ENCODE data around the gene SEC61B. TPM values are rescaled to one million over a fixed set of nuclear protein-coding genes. Genes with fewer than 3 reads are reported as not detected.

SEC61B gene
- total and polyA plus RNA-seq, 2 donors (not counting 3 experiments of a cell fraction or from before 2014, with no cell fraction given) = 242 to 594 TPM

DNA sequence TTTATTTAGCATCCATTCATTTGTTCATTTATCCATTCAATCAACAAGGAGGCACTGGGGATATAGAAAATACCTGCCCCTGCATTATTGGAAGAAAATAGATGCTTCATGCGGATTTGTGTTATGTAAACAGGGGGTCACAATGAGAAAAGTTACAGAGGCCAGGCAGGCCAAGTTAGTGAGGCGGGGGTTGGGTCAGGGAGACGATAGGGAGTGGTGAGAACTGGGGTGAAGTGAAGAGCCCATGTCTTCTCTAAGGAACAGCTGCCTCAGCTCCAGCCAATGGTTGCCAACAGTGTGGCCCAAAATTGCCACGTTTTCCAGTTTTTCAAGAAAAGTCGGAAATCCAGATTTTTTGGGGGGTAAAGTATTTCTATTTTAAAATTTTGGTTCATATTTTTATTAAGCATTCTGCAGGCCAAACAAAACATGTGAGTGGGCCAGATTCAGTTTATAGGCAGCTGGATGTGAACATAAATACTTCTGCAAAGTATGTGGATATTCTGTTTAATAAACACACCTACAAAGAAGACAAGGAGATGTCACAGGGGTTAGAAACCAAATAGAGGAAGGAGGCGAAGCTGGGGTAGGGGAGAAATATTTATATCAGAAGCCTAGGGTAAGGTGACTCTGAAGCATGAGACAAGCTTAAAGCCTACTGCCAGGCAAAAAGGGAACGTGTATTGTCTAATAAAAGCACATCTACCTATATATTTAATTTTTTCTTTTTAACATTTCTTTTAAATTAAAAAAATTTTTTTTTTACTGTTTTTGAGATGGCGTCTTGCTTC lies 44.3 kb upstream of the SEC61B start:
- dilution Hi-C loops (cut with MboI; ENCODE audit: extremely low pct_ligation_motif_present, low sequenced_read_pairs) = no loop called here
- H3K9ac ChIP-seq (replicated peaks; ENCODE audit: extremely low read depth, insufficient read depth, low read length) = no peak overlapping the region
- no peaks in the 10 kb centered on the region for H4K20me1 ChIP-seq (replicated peaks; ENCODE audit: control insufficient read depth, extremely low read depth, insufficient read depth, low read length)
- FAIRE-seq = no peak
- DNase-seq (ENCODE audit: low read depth, low spot score) = no peak
- no peaks in the 10 kb centered on the region for H3K9me3 ChIP-seq (replicated peaks; ENCODE audit: control insufficient read depth, insufficient read depth, low read length)
- H3K9me1 ChIP-seq (replicated peaks; ENCODE audit: control insufficient read depth, extremely low read depth, insufficient read depth, low read length) = no peaks in the 10 kb centered on the region
- H3K79me2 ChIP-seq (ENCODE audit: control insufficient read depth, insufficient read depth, low read length) = no peaks in the 10 kb centered on the region
- H3K4me2 ChIP-seq (ENCODE audit: insufficient read depth, low read length) = no peak overlapping the region
- no peak overlapping the region for H3K4me3 ChIP-seq (replicated peaks in 1 of 3; ENCODE audit: insufficient read depth in 1 of 3, low read depth in 1 of 3, low read length in 3 of 3)
- no peaks in the 10 kb centered on the region for H3K36me3 ChIP-seq (ENCODE audit: control insufficient read depth in 2 of 2, extremely low read depth in 1 of 2, insufficient read depth in 2 of 2, low read length in 2 of 2)
- CTCF ChIA-PET = interaction anchor here (0.8 to 1.6 kb wide), 2 partner anchors 15 to 833 kb away, joined by 3 to 4 read pairs; no protein-coding TSS in a partner anchor
- peaks cover 3 to 4% of the 10 kb centered on the region in 2 experiments for H3K27me3 ChIP-seq (ENCODE audit: control insufficient read depth in 2 of 2, insufficient read depth in 2 of 2, low read length in 2 of 2)
- POLR2A ChIA-PET = no interaction called here
- H3K4me1 ChIP-seq (ENCODE audit: control insufficient read depth, extremely low read depth, insufficient read depth, low read length) = no peaks in the 10 kb centered on the region
- intact Hi-C loops (cut with micrococcal nuclease) = no loop called here
- TF ChIP-seq, protein P1, sequence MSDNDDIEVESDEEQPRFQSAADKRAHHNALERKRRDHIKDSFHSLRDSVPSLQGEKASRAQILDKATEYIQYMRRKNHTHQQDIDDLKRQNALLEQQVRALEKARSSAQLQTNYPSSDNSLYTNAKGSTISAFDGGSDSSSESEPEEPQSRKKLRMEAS (IDR thresholded peaks at IDR 0.05; ENCODE audit: insufficient read depth, insufficient read length) = no peak
- TF ChIP-seq, protein P2, sequence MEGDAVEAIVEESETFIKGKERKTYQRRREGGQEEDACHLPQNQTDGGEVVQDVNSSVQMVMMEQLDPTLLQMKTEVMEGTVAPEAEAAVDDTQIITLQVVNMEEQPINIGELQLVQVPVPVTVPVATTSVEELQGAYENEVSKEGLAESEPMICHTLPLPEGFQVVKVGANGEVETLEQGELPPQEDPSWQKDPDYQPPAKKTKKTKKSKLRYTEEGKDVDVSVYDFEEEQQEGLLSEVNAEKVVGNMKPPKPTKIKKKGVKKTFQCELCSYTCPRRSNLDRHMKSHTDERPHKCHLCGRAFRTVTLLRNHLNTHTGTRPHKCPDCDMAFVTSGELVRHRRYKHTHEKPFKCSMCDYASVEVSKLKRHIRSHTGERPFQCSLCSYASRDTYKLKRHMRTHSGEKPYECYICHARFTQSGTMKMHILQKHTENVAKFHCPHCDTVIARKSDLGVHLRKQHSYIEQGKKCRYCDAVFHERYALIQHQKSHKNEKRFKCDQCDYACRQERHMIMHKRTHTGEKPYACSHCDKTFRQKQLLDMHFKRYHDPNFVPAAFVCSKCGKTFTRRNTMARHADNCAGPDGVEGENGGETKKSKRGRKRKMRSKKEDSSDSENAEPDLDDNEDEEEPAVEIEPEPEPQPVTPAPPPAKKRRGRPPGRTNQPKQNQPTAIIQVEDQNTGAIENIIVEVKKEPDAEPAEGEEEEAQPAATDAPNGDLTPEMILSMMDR (IDR thresholded peaks at IDR 0.05; ENCODE audit: extremely low read depth in 1 of 2, insufficient read depth in 1 of 2, low read depth in 1 of 2, low read length in 2 of 2) = no peak
- no peak for TF ChIP-seq POLR2A (IDR thresholded peaks at IDR 0.05; ENCODE audit: low read depth, low read length)
- no peak for TF ChIP-seq GATA2 (IDR thresholded peaks at IDR 0.05; ENCODE audit: insufficient read depth, insufficient read length, low read depth, low read length)
- TF ChIP-seq JUN (IDR thresholded peaks at IDR 0.05; ENCODE audit: borderline replicate concordance, insufficient read depth, insufficient read length, low read depth) = no peak
- TF ChIP-seq FOS (IDR thresholded peaks at IDR 0.05; ENCODE audit: borderline replicate concordance, insufficient read depth, low read length) = no peak
- TF ChIP-seq EZH2 (IDR thresholded peaks at IDR 0.05; ENCODE audit: borderline replicate concordance, low read depth, low read length, severe bottlenecking) = no peak
- TF ChIP-seq MYC (IDR thresholded peaks at IDR 0.05; ENCODE audit: low read depth, low read length) = no peak
- TF ChIP-seq POLR2AphosphoS5 (IDR thresholded peaks at IDR 0.05; ENCODE audit: insufficient read depth, low read depth, low read length) = no peak
- no peak overlapping the region for H2AFZ ChIP-seq (ENCODE audit: low read depth, low read length)
- no TSS peak for BruUV-seq (replicated peaks)
- H3K27ac ChIP-seq (ENCODE audit: insufficient read depth, low read depth, low read length) = no peak overlapping the region

All from endothelial cell of umbilical vein (primary cell).